Erythroblast (primary cell): ENCODE results near the gene TARDBP.

ENCODE experiments used
- DNase-seq, 2 experiments: peaks; one replicate each; lab custom pipeline; 2025; lab: John Stamatoyannopoulos, UW
- GATA1 ChIP-seq: IDR thresholded peaks from 2 replicates; pipeline ENCODE4 v1.6.1; 2011; ENCODE audit warnings: low read depth, mild to moderate bottlenecking, control low read depth, low read length, moderate library complexity
- POLR2A ChIP-seq: IDR thresholded peaks from 2 replicates; pipeline ENCODE4 v1.6.1; 2011; ENCODE audit warnings: mild to moderate bottlenecking, low read length

The TARDBP gene

DNA sequence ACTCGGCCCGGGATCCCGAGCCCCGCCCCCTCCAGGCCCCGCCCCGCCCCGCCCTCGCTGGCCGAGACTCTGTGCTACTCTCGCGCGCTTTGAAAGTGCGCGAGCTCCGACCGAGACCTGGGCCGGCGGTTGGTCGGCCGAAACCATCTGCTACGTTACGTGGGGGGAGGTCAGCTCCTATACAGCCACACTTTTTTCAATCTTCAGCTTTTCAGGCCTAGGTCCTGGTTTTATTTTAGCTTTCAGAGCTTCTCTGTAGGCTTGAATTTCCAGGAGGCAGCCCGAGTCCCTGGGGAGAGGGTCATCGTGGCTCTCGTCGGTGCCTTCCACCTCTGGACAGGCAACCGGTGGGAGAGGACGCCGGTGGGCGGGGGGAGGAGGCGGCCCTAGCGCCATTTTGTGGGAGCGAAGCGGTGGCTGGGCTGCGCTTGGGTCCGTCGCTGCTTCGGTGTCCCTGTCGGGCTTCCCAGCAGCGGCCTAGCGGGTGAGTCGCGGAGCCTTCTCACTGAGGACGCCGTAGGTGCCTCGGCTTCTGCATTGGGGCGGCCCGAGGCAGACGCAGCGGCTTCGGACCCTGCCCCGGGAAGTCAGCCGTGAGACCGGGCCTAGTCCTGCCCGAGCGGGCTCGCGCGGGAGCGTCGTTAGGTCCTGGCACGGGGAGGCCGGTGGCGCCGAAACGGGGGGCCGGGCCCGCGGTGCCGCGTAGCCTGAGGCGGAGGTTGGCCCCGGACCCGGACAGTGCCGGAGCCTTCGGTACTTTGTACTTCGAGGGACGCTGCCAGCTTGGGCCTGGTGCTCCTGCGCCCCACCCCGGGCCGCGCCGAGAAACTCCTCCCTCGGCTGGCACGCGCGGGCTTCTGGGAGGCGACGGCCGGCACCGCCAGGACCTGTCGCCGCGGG is at the start of gene TARDBP:
TARDBP (plus strand) TSS at position 395 of the 900 bp plus-strand sequence. CDS start 1,074 bp downstream, outside the sequence.
- DNase-seq, result peak; percentile 94 to 97
- TF ChIP-seq GATA1 (no peak), POLR2A (peak; percentile 96)

GRCh38 chr1:10965546-10966226 is 46.8 kb upstream of the TARDBP start:
- DNase-seq, result no peak
- TF ChIP-seq GATA1 (no peak), POLR2A (no peak)

- TF ChIP-seq GATA1, result no peak
- TF ChIP-seq POLR2A, result no peak
- DNase-seq, result no peak
Observed at GRCh38 chr1:10967090-10967489, 45.4 kb upstream of the TARDBP start.

- DNase-seq, result no peak
- TF ChIP-seq POLR2A, result no peak
- no peak for TF ChIP-seq GATA1
Observed at GRCh38 chr1:10968411-10968826, 44.0 kb upstream of the TARDBP start.

DNA sequence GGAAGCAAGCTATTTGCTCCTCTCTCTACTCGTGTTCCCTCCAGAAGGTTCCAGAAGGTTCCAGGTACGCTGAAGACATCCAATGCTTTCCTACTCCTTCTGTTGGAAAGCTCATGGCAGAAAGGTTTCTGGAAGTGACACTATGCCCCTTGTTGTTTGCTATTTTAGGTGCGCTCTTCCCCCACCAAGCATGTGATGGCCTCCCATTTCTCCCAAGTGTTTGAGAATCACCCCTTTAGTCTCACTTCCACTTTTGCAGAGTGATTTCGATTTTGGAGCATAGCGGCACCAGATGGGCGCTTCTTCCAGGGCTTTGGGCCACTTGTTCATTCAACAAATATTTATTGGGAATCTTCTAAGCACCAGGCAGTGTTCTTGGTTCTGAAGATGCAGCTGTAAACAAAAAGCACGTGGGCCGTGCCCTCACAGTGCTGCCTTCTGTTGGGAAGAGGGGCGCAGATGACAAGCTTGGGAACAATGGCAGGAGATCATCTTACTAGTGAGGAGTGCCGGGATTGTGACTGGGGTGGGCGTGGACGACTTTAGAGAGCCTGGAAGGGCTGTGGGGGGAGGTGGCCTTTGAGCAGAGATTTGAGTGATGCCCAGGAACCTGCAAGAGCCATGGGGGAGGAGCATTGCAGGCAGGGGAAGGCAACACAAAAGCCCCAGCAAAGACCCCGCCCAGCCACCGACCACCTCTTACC is 43.0 kb upstream of the TARDBP start:
- DNase-seq, result no peak
- TF ChIP-seq POLR2A (no peak), GATA1 (no peak)

DNA sequence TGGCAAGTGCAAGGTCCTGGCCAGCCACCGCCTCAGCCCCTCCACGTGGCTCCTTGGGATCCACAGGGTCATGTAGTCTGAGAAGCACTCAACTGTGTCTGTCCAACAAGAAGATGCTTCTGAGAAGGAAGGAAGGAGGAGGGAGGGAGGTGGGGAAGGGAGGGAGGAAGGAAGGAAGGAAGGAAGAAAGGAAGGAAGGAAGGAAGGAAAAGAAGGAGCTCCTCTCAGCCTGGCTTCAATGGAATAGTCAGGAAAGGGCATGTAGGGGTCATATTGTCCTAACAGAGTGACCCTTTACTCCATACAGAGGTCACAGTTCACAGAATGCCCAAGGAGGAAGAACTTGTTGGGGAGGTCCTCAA is 42.5 kb upstream of the TARDBP start:
- no peak for DNase-seq
- no peak for TF ChIP-seq POLR2A
- TF ChIP-seq GATA1, result no peak

DNA sequence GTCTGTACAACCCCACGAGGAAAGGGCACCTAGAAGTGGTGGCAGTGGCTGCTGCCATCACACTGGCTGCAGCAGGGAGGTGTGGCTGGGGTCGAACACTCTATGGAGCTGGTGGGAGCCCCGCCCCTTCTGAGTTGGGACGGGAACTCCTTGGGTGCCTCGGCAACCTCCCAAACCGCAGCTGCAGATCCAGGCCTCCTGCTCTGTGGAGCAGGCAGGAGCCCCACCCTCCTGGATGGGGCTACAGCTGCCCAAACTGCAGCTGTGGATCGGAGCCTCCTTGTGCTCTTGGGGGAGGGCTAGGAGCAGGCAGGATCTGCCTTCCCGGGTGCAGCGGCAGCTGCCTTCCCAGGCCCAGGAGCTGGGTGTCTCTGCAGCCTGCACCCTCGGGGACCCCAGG is 38.9 kb upstream of the TARDBP start:
- TF ChIP-seq POLR2A (no peak), GATA1 (no peak)
- DNase-seq, result no peak

DNA sequence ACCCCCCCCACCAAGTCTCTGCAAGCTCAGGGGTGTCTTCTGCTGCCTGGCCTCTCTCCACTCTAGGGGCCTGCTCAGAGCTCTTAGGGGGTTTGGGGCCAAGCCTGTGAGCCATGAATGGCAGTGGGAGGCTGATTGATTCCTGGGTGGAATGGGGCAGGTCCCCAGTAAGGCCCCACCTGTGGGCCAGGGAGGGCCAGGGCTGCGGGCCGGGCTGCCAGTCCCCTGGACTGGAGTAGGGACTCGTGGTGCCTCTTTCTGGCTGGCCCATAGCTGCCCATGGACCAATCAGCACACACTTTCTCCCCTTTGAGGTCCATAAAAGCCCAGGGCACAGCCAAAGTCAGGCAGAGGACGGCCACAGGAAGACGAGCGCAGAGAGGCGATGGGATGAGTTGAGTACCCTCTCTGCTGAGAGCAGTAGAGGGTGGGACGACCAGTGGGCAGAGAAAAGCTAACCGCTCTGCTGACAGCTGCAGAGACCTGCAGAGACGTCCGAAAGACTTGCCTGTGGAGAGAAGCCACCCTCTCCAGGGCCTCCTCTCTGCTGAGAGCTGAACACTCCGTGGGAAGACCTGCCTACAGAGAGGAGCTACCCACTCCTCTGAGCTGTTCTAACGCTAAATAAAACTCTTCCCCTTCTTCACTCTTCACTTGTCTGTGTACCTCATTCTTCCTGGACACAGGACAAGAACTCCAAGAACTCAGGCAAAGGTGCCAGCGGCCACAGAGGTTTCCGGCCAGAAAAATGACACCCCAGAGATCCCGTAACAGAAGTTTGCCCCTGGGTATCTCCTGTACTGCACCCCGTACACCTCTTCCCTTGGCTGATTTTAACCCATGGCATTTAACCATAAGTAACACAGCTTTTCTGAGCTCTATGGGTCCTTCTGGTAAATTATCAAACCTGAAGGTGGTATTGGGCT is 38.2 kb upstream of the TARDBP start:
- no peak for TF ChIP-seq POLR2A
- no peak for DNase-seq

DNA sequence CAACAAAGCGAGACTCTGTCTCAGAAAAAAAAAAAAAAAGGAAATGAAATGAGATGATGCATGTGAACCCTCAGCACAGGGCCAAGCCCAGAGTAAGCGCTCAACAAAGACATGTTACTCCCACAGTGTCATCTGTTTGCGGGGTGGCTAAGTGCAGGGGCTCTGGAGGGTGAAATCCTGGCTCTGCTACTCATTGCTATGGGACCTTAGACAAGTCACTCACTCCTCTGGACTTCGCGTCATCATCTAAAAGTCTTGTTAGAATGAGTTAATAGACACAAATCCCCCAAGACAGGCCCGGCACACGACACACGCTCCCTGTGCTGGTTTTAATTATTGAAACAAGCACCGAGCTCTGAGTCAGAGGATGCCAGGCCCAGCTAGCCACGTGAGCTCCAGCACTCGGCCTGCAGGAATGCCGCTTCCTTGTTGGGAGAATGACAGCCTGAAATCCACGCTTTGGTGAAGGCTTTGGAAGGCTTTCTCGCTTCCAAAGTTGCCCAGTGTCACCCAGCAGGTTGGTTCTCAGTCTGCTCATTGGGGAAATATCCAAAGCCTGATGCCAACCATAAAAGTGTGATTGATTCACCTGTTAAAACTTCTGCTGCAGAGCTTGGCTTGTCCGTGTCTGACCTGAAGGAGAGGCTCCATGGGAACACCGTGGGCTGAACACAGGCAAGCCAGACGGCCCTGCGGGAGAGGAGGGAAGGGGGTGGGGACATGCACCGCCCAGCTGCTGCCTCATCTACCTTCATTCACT is 36.7 kb upstream of the TARDBP start:
- no peak for TF ChIP-seq GATA1
- TF ChIP-seq POLR2A, result no peak
- no peak for DNase-seq

GRCh38 chr1:10978719-10979118 is 33.7 kb upstream of the TARDBP start:
- TF ChIP-seq GATA1 (no peak), POLR2A (no peak)
- no peak for DNase-seq

GRCh38 chr1:10979483-10979920 is 33.0 kb upstream of the TARDBP start:
- TF ChIP-seq POLR2A, result no peak
- no peak for TF ChIP-seq GATA1
- DNase-seq, result no peak

GRCh38 chr1:10980094-10980577 is 32.3 kb upstream of the TARDBP start:
- no peak for DNase-seq
- TF ChIP-seq GATA1 (no peak), POLR2A (no peak)
